HG02623 (cell line): ENCODE data around the gene ACAA1.
"Not testable (repeated sequence)": the region's sequence is repeated elsewhere in the genome, so short reads cannot be mapped to it uniquely, and the experiment has no call there.

Experiments
- ATAC-seq: cut with Tn5 transposase; IDR thresholded peaks from one replicate; pipeline ENCODE4 v1.9.1; 2021; ENCODE audit warnings: moderate library complexity; ENCODE audit not compliant: unreplicated experiment

The ACAA1 gene

DNA sequence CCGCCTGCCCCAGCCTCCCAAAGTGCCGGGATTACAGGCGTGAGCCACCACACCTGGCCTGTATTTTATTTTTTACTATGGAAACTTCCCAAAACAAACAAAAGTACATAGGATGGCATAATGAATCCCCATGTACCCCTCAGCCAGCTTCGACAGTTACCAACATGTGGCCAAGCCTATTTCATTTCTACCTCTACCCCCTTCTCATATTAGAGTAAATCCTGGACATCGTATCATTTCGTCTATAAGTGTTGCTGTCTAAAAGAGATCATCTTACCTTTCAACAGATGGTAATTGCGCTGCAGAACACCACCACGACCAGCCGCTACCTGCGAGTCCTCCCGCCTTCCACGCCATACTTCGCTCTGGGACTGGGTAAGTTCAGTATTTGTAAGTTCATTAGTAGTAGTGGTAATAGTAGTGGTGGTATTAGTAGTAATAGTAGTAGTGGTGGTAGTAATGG is 53.0 kb downstream of the ACAA1 start:
- ATAC-seq: no peak

DNA sequence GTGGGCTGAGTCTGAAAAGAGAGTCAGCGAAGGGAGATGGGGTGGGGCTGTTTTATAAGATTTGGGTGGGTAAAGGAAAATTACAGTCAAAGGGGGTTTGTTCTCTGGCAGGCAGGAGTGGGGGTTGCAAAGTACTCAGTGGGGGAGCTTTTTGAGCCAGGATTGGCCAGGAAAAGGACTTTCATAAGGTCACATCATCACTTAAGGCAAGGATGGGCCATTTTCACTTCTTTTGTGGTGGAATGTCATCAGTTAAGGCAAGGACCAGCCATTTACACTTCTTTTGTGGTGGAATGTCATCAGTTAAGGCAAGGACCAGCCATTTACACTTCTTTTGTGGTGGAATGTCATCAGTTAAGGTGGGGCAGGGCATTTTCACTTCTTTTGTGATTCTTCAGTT is 53.7 kb downstream of the ACAA1 start:
- not testable (repeated sequence) for ATAC-seq

DNA sequence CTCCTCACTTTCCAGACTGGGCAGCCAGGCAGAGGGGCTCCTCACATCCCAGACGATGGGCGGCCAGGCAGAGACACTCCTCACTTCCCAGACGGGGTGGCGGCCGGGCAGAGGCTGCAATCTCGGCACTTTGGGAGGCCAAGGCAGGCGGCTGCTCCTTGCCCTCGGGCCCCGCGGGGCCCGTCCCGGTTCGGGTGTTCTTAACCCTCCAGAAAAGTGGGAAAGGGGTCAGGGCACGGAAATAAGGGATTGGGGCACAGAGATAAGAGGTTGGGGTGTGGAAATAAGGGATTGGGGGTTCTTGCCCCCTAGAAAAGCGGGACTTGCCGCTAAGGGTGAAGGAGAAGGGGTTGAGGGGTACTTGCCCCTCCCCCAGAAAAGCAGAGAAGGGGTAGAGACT is 54.6 kb downstream of the ACAA1 start:
- ATAC-seq: not testable (repeated sequence)

DNA sequence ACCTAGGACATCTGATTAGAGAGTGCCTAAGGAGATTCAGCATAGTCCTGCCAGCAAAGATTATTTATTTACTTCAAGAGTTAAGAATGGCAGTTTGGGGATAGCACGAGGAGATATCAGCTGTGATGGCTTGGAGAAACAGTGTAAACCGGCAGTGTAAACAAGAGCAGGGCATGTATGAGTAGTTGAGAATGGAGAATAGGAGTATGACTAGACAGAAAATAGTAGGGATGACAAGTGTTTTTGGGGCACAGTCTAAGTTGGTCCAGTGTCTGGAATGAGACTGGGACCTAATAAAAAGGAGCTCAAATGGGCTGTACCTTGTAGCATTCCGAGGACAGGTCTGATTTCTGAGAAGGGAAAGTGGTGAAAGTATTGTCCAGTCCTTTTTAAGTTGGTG is 59.9 kb downstream of the ACAA1 start:
- ATAC-seq: not testable (repeated sequence)
